ENCODE data around the gene TSHZ1. TPM values are rescaled to one million over a fixed set of nuclear protein-coding genes. Genes with fewer than 3 reads are reported as not detected.

TSHZ1 gene
- total and polyA plus RNA-seq, 8 donors: 13.3 to 38.5 (median 31.7) TPM

DNA sequence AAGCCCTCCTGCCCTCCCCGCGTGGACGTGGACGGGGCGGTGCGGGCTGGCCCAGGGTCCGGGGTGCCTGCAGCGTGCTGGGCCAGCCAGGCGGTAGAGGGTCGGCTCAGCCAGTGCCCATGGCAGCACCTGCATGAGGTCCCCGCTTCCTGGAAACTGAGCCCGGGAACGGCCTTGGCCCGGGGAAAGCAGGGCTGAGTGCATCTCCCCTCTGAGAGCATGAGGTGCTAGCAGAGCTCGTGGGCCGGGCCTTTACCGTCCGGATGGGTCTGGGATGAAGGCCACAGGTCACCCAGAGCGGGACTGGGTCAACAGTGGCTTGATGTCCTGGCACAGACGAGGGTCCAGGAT lies 39.8 kb downstream of the TSHZ1 start:
- intact Hi-C loops (cut with DNase I): no loop called here
- Histone ChIP-seq H3K4me1 (peaks cover 5 to 39% of the 10 kb centered on the region in 2 donors), H3K36me3 (no peaks in the 10 kb centered on the region), H3K4me3 (no peak overlapping the region), H3K27me3 (no peaks in the 10 kb centered on the region), H3K9me3 (no peaks in the 10 kb centered on the region), H3K27ac (peak overlapping the region in 1 of 2 donors; percentile 60)
- ATAC-seq (no peak), DNase-seq (peak in 1 of 4 donors; percentile 82)
- TF ChIP-seq, protein P1, sequence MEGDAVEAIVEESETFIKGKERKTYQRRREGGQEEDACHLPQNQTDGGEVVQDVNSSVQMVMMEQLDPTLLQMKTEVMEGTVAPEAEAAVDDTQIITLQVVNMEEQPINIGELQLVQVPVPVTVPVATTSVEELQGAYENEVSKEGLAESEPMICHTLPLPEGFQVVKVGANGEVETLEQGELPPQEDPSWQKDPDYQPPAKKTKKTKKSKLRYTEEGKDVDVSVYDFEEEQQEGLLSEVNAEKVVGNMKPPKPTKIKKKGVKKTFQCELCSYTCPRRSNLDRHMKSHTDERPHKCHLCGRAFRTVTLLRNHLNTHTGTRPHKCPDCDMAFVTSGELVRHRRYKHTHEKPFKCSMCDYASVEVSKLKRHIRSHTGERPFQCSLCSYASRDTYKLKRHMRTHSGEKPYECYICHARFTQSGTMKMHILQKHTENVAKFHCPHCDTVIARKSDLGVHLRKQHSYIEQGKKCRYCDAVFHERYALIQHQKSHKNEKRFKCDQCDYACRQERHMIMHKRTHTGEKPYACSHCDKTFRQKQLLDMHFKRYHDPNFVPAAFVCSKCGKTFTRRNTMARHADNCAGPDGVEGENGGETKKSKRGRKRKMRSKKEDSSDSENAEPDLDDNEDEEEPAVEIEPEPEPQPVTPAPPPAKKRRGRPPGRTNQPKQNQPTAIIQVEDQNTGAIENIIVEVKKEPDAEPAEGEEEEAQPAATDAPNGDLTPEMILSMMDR (IDR thresholded peaks at IDR 0.05): no peak

DNA sequence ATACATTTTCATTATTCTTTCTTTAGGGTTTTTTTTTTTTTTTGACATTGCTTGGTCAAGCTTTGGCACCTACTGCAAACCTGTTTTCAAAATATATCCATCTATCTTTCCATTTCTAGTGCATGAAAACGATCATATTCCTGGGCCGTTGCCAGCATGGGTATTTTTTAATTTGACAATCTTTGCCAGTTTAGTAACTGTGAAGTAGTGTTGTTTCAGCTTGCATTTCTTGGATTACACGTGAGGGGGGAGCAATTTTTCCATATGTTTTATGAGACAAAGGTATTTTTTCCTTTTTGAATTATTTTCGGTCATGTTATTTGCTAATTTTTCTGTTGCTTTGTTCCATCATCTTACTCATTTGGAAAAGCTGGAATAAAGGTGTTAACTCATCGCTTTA lies 40.9 kb downstream of the TSHZ1 start:
- H3K36me3 ChIP-seq: no peaks in the 10 kb centered on the region
- no peak overlapping the region for H3K4me3 ChIP-seq
- DNase-seq: no peak
- no peak overlapping the region for H3K27ac ChIP-seq
- intact Hi-C loops (cut with DNase I): no loop called here
- no peak for ATAC-seq
- no peaks in the 10 kb centered on the region for H3K9me3 ChIP-seq
- H3K4me1 ChIP-seq: peaks cover 5 to 38% of the 10 kb centered on the region in 2 donors
- TF ChIP-seq, protein P1 (IDR thresholded peaks at IDR 0.05): no peak
- no peaks in the 10 kb centered on the region for H3K27me3 ChIP-seq

DNA sequence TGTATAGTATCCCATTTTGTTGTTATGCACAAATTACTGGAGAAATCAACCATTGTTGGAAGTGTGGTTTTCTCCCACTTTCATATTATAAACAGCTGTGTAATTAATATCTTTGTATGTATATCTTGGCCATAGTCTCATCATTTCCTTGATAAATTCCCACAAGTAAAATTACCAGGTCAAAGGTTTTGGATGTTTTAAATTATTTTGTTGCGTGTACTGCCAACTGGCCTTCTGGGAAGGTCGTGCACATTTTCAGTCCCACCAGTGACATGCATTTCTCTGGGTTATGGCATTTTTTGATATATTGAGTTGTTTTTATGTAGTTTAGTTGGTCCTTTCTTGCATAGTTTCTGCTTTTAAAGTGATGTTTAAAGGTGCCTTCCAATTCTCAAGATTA lies 41.5 kb downstream of the TSHZ1 start:
- Histone ChIP-seq H3K27ac (peak overlapping the region in 1 of 2 donors; percentile 3), H3K4me3 (no peak overlapping the region), H3K9me3 (no peaks in the 10 kb centered on the region), H3K36me3 (no peaks in the 10 kb centered on the region), H3K27me3 (no peaks in the 10 kb centered on the region), H3K4me1 (peaks cover 5 to 32% of the 10 kb centered on the region in 2 donors)
- DNase-seq (no peak), ATAC-seq (no peak)
- intact Hi-C loops (cut with DNase I): no loop called here
- TF ChIP-seq, protein P1 (IDR thresholded peaks at IDR 0.05): no peak

DNA sequence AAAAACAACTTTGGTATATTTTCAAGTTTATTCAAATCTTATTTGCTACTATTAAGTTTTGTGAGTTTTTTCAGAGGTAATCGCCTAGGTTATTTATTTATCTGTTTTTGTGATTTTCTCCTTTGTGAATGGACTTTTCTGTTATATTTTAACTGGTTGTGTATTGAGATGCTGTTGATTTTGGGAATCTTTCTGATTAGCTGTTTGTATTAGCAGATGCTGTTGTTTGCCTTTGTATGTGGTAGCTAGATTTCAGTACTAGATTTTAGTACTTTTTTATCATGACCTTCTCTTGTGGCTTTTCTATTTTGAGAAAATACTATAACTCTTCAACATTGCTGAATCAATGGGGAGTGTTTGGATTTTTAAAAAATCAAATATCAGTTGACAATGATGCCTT lies 42.4 kb downstream of the TSHZ1 start:
- Histone ChIP-seq H3K4me1 (peaks cover 4 to 28% of the 10 kb centered on the region in 2 donors), H3K27me3 (no peaks in the 10 kb centered on the region), H3K27ac (peak overlapping the region in 1 of 2 donors; percentile 45), H3K36me3 (no peaks in the 10 kb centered on the region), H3K4me3 (no peak overlapping the region), H3K9me3 (no peaks in the 10 kb centered on the region)
- intact Hi-C loops (cut with DNase I): no loop called here
- ATAC-seq (no peak), DNase-seq (no peak)
- TF ChIP-seq, protein P1 (IDR thresholded peaks at IDR 0.05): no peak

DNA sequence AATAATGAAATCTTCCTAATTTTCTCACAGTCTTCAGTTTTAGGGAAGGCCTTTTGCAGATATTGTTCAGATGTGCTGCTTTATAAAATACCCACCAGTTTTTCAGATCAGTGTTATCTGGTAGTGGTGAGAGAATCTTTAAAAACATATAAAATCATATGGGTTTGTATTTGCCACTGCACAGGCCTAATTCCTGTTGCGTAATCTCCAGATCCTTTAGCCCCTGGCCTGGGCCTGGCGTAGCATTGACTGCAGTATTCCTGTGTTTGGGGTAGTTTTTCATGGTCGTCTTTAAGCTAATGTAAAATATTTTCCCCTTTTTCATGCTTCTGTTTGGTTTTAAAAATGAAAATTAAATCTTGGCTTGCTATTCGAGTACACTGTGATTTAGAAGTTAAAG lies 43.2 kb downstream of the TSHZ1 start:
- ATAC-seq: peak; percentile 43
- Histone ChIP-seq H3K36me3 (no peaks in the 10 kb centered on the region), H3K27ac (peak overlapping the region in 1 of 2 donors; percentile 45), H3K4me3 (no peak overlapping the region), H3K9me3 (no peaks in the 10 kb centered on the region), H3K27me3 (no peaks in the 10 kb centered on the region), H3K4me1 (peaks cover 0 to 21% of the 10 kb centered on the region in 2 donors)
- DNase-seq: peak in 1 of 4 donors; percentile 65
- intact Hi-C loops (cut with DNase I): no loop called here
- TF ChIP-seq, protein P1 (IDR thresholded peaks at IDR 0.05): no peak

Data from left lung (tissue), 10 donors.